ENCODE data around the gene DNASE2.

Gene DNASE2

DNA sequence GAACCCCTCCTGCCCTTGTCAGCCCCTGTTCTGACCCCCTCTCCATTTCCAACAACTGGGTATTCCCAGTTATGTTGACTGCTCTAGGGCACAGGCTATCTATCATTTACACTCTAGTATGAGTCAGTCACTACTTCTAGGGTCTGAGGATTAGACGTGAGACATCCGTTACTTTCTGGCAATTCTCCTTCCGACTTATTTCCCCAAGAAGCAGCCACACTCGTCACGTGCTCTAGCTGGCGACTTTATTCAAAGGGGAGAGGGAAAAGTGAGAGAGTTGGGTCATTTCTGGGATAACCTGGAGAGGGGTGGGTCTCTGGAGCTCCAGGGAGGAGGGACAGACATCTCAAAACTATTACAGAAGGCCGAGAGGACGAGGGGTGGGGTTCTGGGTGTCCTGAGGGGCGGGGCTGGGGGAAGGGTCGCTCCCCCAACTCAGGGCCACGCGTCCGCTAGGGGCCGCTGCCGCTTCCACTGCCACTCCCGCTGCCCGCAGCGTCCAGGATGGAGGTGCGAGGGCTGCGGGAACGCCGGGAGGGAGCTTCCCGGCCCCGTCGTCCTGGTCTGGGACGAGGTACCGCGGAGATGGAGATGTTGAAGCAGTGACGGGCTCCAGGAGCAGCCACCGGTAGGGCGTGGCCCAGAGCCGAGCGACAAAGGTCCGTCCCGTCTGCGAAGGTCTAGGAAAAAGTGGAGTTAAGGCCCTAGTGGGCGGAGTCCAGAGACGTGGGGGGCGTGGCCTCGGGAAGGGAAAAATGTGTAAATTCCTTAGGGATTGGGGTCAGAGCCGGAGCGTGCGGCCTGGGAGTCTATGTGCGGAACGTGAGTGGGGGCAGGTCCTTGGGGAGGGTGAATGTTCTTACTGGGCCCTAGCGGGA, 55.8 kb downstream of the DNASE2 start:
- no peak for DNase-seq
